B cell (primary cell): ENCODE data around the gene FOXS1. TPM values are rescaled to one million over a fixed set of nuclear protein-coding genes. Genes with fewer than 3 reads are reported as not detected.

ENCODE experiments used
- ATAC-seq: fragments of 200-7000 bp; cut with Tn5 transposase; one replicate; pipeline ENCODE4 v1.10.0; 2021; ENCODE audit warnings: low read depth, mild to moderate bottlenecking, moderate number of reproducible peaks, moderate library complexity
- CTCF ChIA-PET: fragments of 350-600 bp; sonication (Branson Sonifier 250); formaldehyde crosslinking; loops from one replicate; lab custom pipeline; 2021; ENCODE audit warnings: antibody characterized with exemption, inconsistent platforms; lab: Charles Lee
- POLR2A ChIA-PET: fragments of 350-600 bp; sonication (Branson Sonifier 250); formaldehyde crosslinking; loops from one replicate; lab custom pipeline; 2021; ENCODE audit warnings: antibody characterized with exemption; lab: Charles Lee
- DNase-seq: peaks from one replicate; pipeline ENCODE4 v3.0.0; 2013
- H2AFZ ChIP-seq: 2 replicates; pipeline ENCODE4 v1.6.1; 2012; ENCODE audit warnings: mild to moderate bottlenecking, low read depth, low read length; ENCODE audit not compliant: insufficient read depth, poor library complexity, severe bottlenecking
- H3K27ac ChIP-seq, 2 donors: 1 replicate in 1 of 2; 2 replicates in 1 of 2; pipeline ENCODE4 v1.5.1; 2012 to 2013; ENCODE audit warnings: low read length in 2 of 2, mild to moderate bottlenecking in 2 of 2, moderate library complexity in 1 of 2
- H3K27me3 ChIP-seq, 4 experiments: fragments of 200-600 bp in 1 of 4; sonication (generic) in 1 of 4; replicated peaks in 1 of 4; 1 replicate in 2 of 4; 2 replicates in 2 of 4; pipeline versions ENCODE4 v1.6.1 to v1.7.0; 2013 to 2016; ENCODE audit warnings: low read length in 3 of 4, mild to moderate bottlenecking in 2 of 4, mixed read lengths in 1 of 4, moderate library complexity in 1 of 4; ENCODE audit not compliant: insufficient read depth in 4 of 4, control insufficient read depth in 3 of 4; ENCODE audit errors: control extremely low read depth in 1 of 4
- H3K36me3 ChIP-seq, 2 experiments: replicated peaks in 1 of 2; 1 replicate in 1 of 2; 2 replicates in 1 of 2; pipeline versions ENCODE4 v1.6.1 to v1.7.1; 2013; ENCODE audit warnings: low read length in 1 of 2; ENCODE audit not compliant: insufficient read depth in 2 of 2, control insufficient read depth in 1 of 2; ENCODE audit errors: control extremely low read depth in 1 of 2, extremely low read depth in 1 of 2
- H3K4me1 ChIP-seq, 2 donors: fragments of 200-600 bp in 1 of 2; sonication (generic) in 1 of 2; 1 replicate in 1 of 2; 2 replicates in 1 of 2; pipeline versions ENCODE4 v1.5.1 to v1.6.1; 2013 to 2017; ENCODE audit warnings: low read length in 2 of 2; ENCODE audit not compliant: control insufficient read depth in 2 of 2, insufficient read depth in 2 of 2
- H3K4me2 ChIP-seq: replicated peaks from 2 replicates; pipeline ENCODE3; 2012; ENCODE audit warnings: mild to moderate bottlenecking, low read depth, low read length; ENCODE audit not compliant: poor library complexity, severe bottlenecking
- H3K4me3 ChIP-seq, 5 experiments: fragments of 200-600 bp in 1 of 5; sonication (generic) in 1 of 5; 1 replicate in 3 of 5; 2 replicates in 2 of 5; pipeline versions ENCODE4 v1.5.1 to v1.7.0; 2011 to 2016; ENCODE audit warnings: low read length in 4 of 5, mild to moderate bottlenecking in 4 of 5, low read depth in 2 of 5, control low read depth in 1 of 5, moderate library complexity in 1 of 5; ENCODE audit not compliant: insufficient read depth in 1 of 5; ENCODE audit errors: control extremely low read depth in 1 of 5, extremely low read depth in 1 of 5
- H3K79me2 ChIP-seq: fragments of 200-600 bp; sonication (generic); one replicate; pipeline ENCODE4 v1.6.0; 2016; ENCODE audit warnings: low read length; ENCODE audit not compliant: control insufficient read depth, insufficient read depth
- H3K9ac ChIP-seq: fragments of 200-600 bp; sonication (generic); 2 replicates; pipeline ENCODE4 v1.6.1; 2017; ENCODE audit warnings: mild to moderate bottlenecking, low read length, moderate library complexity
- H3K9me3 ChIP-seq, 3 donors: one replicate each; pipeline versions ENCODE4 v1.6.1 to v1.7.1; 2013; ENCODE audit warnings: low read length in 2 of 3; ENCODE audit not compliant: control insufficient read depth in 2 of 3, insufficient read depth in 1 of 3; ENCODE audit errors: control extremely low read depth in 1 of 3
- H4K20me1 ChIP-seq: 2 replicates; pipeline ENCODE4 v1.6.0; 2012; ENCODE audit warnings: mild to moderate bottlenecking, low read length; ENCODE audit not compliant: insufficient read depth, control insufficient read depth, poor library complexity, severe bottlenecking
- H3K27ac Mint-ChIP-seq: one replicate; pipeline ENCODE4 v1.8.0; 2021; ENCODE audit warnings: mixed read lengths
- H3K27me3 Mint-ChIP-seq: one replicate; pipeline ENCODE4 v1.8.0; 2021; ENCODE audit warnings: mixed read lengths
- H3K4me1 Mint-ChIP-seq: one replicate; pipeline ENCODE4 v1.8.0; 2021; ENCODE audit warnings: mixed read lengths
- H3K4me3 Mint-ChIP-seq: one replicate; pipeline ENCODE4 v1.8.0; 2021; ENCODE audit warnings: mixed read lengths
- H3K9me3 Mint-ChIP-seq: one replicate; pipeline ENCODE4 v1.8.0; 2022; ENCODE audit warnings: mixed read lengths; ENCODE audit not compliant: insufficient read depth
- CTCF ChIP-seq: fragments of 200-600 bp; IDR thresholded peaks from one replicate; pipeline ENCODE4 v1.8.0; 2022; ENCODE audit warnings: antibody characterized with exemption, mild to moderate bottlenecking
- EZH2 ChIP-seq: IDR thresholded peaks from 2 replicates; pipeline ENCODE4 v1.6.1; 2012; ENCODE audit warnings: borderline replicate concordance, low read depth, mild to moderate bottlenecking, moderate library complexity, low read length; ENCODE audit not compliant: insufficient read depth, poor library complexity, severe bottlenecking
- WGBS: methylation state at CpG from one replicate; pipeline ENCODE4 v1.1.5; 2013; ENCODE audit warnings: missing lambda C conversion rate; ENCODE audit not compliant: insufficient coverage; 5-methylcytosine and 5-hydroxymethylcytosine counted together
- intact Hi-C: fragments of 100-400 bp; cut with micrococcal nuclease; formaldehyde crosslinking; loops from one replicate; pipeline ENCODE4 v1.10.0; 2022
- polyA plus RNA-seq: library from polyadenylated mRNA; depleted of rRNA; stranded (reverse); fragments of >200 nt; gene quantifications from 2 replicates; pipeline ENCODE4 v1.2.3, GENCODE V29; 2012
- total RNA-seq, 2 donors: library from RNA; stranded (reverse); fragments of 120-200 nt in 1 of 2; gene quantifications; 1 replicate in 1 of 2; 2 replicates in 1 of 2; pipeline versions ENCODE4 v1.2.3 to v1.2.4, GENCODE V29; 2013 to 2022

Gene FOXS1
- total and polyA plus RNA-seq, 2 donors (not counting 1 experiment from before 2014, with no cell fraction given): not detected

- no peak within 1 kb of the TSS for H3K4me2 ChIP-seq
- POLR2A ChIA-PET: no interaction called here
- CTCF ChIA-PET: interaction anchor here (4.2 kb wide), 1 partner anchor 28 kb away, joined by 15 read pairs; no protein-coding TSS in a partner anchor
- Mint-ChIP-seq H3K4me1 (peaks cover 8% of the 10 kb centered on the region), H3K27ac (no peak within 1 kb of the TSS), H3K27me3 (peaks cover 8% of the 10 kb centered on the region), H3K4me3 (no peak within 1 kb of the TSS), H3K9me3 (no peaks in the 10 kb centered on the region)
- no peak within 1 kb of the TSS for H3K9ac ChIP-seq
- peaks cover 6 to 8% of the 10 kb centered on the region in 2 donors for H3K4me1 ChIP-seq
- no peaks in the 10 kb centered on the region for H3K36me3 ChIP-seq
- TF ChIP-seq CTCF (no peak), EZH2 (no peak)
- no peak within 1 kb of the TSS for H3K27ac ChIP-seq
- H3K27me3 ChIP-seq: peaks cover 0 to 9% (median 0%) of the 10 kb centered on the region in 4 experiments
- no peaks in the 10 kb centered on the region for H3K9me3 ChIP-seq
- intact Hi-C loops: no loop called here
- H3K4me3 ChIP-seq: no peak within 1 kb of the TSS
- WGBS: 94% methylated on average over 16 of the region's 16 CpGs
- DNase-seq (no peak), ATAC-seq (no peak)
- no peaks in the 10 kb centered on the region for H4K20me1 ChIP-seq
- H3K79me2 ChIP-seq: no peaks in the 10 kb centered on the region
- H2AFZ ChIP-seq: no peak within 1 kb of the TSS
Measured at GRCh38 chr20:31819083-31819784, 26.2 kb downstream of the FOXS1 start, which contains the start of gene MYLK2. MYLK2 (plus strand) TSS chr20:31819356; CDS start chr20:31819581, 225 bp downstream.

GRCh38 chr20:31818376-31818908, 27.0 kb downstream of the FOXS1 start:
- H3K27ac ChIP-seq: no peak overlapping the region
- H3K4me3 ChIP-seq: no peak overlapping the region
- no peak overlapping the region for H3K9ac ChIP-seq
- H3K4me1 ChIP-seq: peaks cover 6 to 8% of the 10 kb centered on the region in 2 donors
- no peaks in the 10 kb centered on the region for H4K20me1 ChIP-seq
- whole genome bisulfite sequencing: 96% methylated on average over 6 of the region's 8 CpGs
- Mint-ChIP-seq H3K4me3 (no peak overlapping the region), H3K4me1 (peaks cover 8% of the 10 kb centered on the region), H3K27ac (no peak overlapping the region), H3K27me3 (peaks cover 8% of the 10 kb centered on the region), H3K9me3 (no peaks in the 10 kb centered on the region)
- no peak overlapping the region for H3K4me2 ChIP-seq
- ChIA-PET POLR2A (no interaction called here), CTCF (interaction anchor here (0.9 to 4.2 kb wide), 4 partner anchors 10 to 276 kb away, joined by 3 to 15 read pairs (median 4); no protein-coding TSS in a partner anchor)
- H3K36me3 ChIP-seq: no peaks in the 10 kb centered on the region
- H3K79me2 ChIP-seq: no peaks in the 10 kb centered on the region
- H2AFZ ChIP-seq: no peak overlapping the region
- no peak for TF ChIP-seq EZH2
- no peak for TF ChIP-seq CTCF
- DNase-seq (no peak), ATAC-seq (no peak)
- intact Hi-C loops: no loop called here
- H3K9me3 ChIP-seq: no peaks in the 10 kb centered on the region
- peaks cover 0 to 6% (median 0%) of the 10 kb centered on the region in 4 experiments for H3K27me3 ChIP-seq
